Epidermal melanocyte (primary cell): ENCODE results near the gene COG5.
"Not testable (repeated sequence)": the region's sequence is repeated elsewhere in the genome, so short reads cannot be mapped to it uniquely, and the experiment has no call there.

ENCODE experiments used
- DNase-seq: peaks from one replicate; pipeline ENCODE4 v3.0.0; 2011; ENCODE audit warnings: low spot score; ENCODE audit not compliant: insufficient read length

The COG5 gene

DNA sequence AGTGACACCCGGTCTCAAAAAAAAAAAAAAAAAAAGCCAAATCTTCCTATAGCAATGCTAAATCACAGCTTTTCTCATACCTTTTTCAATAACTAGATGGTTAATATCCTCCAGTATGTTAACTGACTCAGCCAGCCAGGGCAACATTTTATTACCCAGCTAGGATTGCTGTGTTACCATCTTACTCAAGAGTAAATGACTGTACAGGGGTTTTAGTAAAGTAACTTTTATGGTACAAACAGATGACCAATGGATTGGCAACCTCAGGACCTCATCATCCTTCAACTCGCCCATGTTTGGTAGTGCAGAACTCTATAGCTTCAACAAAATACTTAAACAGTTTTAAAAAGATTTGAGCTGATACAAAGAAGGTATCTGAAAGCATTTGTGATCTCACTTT, 335.4 kb downstream of the COG5 start:
- DNase-seq: no peak

DNA sequence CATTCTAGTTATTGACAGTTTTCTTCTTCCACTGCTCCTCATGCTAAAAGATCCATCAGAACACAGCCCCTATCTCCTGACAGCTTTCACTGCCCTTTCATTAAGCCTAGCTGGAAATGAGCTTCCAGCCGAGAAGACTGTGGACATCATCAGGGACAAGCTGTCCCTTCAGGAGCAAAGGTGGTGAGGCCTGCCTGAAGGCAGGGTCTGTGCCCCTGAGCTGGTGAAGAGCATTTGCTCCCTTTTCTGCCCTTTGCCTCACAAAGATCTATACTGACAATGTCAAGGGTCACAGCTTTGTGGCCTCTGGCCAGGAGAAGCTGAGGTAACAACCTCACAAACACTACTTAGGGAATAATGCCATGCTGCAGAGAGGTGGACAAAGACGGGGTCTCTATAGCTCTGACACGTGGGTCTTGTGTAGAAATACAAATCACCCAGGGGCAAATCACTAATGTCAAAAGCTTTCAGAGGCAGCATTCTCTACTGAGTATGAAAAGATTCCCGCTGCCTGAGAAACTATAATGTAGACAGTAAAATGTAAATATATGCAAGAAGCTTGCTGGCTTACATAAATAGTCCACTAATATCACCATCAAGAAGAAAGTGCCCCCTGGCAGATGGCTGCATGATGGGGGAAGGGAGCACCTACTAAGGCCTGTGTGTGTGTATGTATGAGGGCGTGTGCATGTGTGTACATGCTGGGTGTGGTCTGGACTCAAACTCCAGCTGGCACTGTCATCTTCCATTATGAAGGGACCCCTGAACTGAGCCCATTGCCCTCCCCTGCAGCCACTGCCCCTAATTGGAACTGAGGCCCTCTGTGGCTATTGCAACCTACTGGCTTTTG, 339.1 kb downstream of the COG5 start:
- no peak for DNase-seq

DNA sequence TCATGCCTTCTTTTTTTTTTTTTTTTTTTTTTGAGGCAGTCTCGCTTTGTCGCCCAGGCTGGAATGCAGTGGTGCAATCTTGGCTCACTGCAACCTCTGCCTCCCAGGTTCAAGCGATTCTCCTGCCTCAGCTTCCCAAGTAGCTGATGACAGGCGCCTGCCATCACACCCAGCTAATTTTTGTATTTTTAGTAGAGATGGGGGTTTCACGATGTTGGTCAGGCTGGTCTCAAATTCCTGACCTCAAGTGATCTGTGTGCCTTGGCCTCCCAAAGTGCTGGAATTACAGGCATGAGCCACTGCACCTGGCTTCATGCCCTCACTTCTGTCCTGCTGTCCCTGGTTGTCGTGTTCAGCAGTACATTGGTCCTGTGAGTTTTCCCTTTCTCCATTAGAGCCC, 342.9 kb downstream of the COG5 start:
- DNase-seq: not testable (repeated sequence)

DNA sequence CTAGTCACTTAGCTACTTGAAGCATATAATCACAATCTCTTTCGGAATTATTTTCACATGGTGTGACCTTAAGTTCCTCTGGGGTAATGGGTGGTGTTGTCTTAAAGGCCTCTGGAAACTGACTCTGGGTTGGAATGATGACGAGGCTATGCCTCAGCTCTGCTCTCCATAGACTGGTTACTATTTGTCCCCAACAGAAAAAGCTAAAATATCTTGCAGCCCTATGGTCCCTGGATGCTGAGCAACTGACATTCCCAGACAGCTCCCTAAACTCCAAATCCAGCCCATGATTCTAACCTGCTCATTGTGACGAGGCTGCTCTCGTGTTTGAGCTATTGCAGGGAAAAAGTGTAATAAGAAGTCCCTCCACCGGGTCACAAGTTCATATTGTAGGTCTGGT, 343.4 kb downstream of the COG5 start:
- no peak for DNase-seq

DNA sequence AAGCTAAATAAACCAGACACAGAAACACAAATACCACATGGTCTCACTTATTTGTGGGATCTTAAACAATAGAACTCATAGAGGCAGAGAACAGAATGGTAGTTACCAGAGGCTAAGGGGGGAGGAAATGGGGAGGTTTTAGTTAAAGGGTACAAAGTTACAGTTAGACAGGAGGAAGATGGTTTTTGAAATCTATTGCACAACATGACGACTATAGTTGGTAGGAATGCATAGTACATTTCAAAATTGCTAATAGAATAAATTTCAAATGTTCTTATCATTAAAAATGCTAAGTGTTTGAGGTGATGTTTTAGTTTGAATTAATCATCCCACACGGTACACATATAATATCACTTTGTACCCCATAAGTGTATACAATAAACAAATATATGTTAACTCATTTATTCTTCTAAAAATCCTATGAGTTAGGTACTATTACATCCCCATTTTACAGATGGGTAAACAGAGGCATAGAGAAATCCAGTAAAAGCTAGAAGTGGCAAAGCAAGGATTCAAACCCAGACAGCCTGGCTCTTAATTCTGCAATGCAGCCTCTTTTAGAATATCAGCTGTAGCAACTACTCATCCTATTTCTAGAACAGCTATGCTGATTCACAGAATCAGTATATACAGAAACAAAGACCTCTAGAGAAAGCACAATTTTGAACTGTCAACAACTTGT, 344.0 kb downstream of the COG5 start:
- DNase-seq: no peak

DNA sequence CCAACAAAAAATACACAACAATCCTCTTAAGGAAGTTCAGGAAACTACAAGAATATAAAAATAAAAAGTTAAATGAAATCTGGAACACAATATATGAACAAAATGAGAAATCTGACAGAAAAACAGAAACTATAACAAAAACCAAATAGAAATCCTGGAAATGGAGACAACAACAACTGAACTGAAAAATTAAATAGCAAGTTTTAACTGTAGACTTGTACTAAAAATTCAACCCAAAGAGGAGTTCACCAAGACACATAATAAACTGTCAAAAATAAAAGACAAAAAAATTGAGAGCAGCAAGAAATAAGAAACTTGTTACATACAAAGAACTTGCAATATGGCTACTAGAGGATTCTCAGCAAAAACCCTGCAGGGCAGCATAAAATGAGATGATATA, 349.8 kb downstream of the COG5 start:
- DNase-seq: no peak

DNA sequence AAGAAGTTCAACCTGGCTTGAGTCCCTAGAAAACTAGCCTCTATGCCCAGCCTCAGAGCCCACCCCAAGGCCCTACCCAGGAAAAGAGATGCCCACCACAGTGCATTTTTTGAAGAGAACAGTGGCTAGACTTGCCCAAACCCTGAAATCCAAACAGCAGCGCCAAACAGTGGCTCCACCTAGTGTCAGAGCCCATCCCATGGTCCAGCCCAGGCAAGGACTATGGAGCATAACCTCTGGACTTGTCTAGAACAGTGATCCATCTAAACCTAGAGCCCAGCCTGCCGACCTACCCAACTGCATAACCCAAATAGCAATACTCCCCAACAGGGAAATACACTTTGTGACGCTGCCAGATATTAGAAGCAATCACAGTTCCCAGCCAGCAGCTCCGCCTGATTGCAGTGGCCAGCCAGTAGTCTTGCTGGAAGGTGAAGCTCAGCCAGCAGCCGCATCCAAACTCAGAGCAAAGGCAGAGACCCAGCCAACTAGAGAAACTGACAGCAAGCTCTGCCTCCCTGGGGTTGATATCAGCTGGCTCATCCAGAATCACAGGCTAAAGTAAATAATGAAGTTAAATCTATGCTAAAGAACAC, 350.4 kb downstream of the COG5 start:
- DNase-seq: no peak

DNA sequence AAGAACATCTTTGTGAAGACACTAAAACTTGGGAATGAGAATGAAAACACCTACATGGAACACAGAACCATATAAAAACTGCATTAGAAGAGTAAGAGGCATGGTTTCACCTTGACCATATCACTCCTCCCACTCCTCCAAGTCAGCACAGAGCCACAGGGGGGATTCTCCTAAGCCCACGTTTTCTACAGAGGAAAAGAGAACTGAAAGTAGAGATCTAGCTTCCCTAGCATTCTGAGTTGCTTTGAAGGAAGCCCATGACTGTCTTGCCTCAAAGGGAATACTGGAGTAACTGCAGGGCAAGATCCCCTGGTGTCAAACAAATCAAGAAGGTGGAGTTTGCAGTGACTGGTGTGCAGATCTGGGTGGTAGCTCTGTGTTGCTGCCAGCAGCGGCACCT, 351.0 kb downstream of the COG5 start:
- DNase-seq: no peak

DNA sequence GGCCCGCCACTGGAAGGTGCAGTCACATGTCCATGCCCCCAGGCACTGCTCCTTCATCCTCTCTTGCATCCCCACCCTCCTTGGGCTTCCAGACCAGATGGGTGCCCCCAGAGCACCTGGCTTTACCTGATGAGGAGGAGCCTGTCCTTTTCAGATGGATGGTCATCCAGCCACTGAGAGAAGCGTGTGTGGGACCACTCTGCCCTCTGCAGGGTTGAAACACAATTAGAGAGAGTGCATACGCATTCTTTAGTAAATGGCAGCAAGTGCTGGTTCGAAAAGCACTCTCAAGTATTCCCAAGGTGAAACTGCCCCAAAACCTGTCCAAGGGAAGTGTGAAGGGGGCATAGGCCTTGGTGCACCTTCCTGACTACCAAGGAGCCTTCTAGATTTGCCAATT, 353.3 kb downstream of the COG5 start:
- no peak for DNase-seq

DNA sequence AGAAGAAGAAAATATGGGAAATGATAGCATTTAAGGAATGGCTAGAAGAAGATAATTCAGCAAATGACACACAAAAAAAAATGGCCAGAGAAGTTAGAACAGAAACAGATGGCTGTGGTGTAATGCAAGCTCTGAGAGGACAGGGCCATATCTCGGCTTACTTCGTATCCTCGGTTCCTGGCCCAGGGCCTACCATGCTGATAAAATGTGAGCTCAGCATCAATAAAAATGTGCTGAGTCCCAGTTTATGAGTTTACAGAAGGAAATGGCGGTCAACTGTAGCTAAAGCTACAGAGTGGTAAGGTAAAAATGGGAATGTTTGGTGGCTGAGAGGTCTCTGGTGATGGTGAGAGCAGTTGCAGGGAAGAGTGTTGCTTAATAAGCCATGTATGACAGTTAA, 354.2 kb downstream of the COG5 start:
- DNase-seq: no peak

DNA sequence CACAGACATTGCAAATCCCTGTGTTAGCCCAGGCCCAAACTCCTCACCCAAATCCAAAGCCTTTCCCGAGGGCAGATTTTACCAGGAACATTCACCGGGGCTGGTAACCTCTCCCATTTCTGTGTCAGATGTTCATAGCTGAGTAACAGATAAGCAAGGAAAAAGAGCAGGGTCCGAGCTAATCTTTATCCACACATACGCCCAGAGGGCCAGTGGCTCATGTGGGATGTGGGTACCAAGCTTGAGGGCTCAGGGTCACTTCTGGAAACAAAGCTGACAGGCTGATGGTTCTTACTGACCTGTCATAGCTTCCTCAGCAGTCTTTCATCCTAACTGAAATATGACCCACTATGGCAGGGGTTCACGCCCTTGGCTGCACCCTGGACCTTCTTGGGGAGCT, 355.2 kb downstream of the COG5 start:
- DNase-seq: no peak

DNA sequence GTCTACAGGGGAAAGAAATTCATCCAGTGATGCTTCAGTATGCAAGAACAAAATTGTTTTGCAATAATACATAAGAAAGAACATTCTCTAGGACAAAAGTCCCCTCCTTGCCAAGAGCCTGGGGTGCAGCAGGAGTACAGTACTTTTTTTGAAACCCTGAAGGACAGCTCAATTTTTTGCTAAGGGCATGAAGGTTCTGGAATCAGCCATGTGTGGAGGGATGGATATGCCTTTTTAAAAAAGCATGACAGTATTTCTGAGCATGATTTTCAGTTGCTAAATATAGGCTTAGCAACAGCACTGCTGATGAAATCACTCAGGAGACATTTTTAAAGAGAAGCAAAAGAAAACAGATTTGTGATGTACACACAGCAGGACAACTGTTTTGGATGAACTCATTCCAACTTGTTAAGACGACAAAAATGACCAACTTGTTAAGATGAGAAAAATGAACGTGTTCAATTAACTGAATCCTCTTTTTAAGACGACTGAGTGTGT, 355.6 kb downstream of the COG5 start:
- DNase-seq: peak; percentile 22

DNA sequence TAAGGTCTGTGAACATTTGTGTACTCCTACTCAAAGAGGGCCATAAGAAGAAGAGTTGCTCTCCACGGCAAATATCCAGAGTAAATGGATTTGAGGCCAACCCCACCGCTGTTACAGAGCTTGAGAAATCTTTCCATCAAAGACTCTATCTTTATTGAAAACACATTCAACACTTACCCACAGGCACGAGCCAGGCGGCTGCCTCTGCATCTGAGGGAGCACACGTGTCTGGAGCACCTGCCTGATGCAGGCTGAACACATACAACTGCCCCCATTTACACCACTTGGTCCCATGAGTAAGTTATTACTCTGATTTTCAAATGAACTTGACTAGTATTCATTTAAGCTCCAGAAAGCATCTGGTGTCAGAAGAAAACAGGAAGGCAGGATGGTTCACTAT, 356.3 kb downstream of the COG5 start:
- DNase-seq: no peak

DNA sequence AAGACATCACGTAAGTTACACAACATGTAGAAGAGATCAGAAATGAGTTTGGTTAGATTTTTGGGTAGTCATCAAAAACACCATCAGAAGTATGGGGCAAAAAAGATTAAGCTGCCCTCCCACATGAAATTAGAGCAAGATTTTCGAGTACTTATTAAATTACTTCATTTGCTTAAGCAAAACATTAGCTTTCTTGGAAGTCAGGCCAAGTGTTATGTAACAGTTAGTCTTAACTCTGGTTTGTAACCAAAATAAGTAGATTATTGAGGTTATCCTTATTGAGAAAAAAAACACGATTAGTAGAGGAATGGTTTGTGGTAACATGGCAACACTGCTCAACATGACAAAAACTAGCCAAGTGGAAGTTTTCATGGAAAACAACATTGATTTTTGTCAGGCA, 357.0 kb downstream of the COG5 start:
- no peak for DNase-seq

DNA sequence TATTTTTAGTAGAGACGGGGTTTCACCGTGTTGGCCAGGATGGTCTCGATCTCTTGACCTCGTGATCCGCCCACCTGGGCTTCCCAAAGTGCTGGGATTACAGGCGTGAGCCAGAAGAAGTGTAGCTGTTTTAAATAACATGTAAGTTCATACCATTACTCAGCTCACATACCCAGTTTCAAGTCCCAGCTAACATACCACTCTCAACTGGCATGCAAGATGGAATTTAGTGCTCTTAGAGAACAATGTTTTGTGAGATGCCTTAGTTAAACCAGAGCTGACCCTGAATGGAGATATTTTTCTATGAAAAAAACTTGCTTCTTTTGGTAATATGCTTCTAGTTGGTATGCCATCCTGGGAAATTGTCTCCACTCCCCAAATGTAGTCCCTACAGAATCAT, 357.6 kb downstream of the COG5 start:
- DNase-seq: no peak

DNA sequence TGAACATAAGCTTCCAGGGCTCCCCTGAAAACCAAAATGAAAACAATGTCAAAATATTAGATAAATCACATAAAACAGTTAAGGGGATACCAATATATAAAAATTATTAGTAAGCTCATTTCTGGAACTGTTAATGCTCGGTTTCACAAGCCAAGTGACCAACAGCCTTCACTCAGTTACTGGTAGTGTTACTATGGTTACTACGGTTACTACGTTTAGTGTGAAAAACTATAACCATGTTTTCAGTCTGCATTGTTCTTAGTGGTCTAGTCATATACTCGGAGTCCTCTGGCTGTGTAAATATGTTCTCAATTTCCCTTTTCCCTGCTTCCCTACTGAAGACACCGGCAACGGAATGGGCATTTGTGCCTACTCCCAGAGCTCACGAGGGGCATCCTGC, 360.1 kb downstream of the COG5 start:
- DNase-seq: no peak

DNA sequence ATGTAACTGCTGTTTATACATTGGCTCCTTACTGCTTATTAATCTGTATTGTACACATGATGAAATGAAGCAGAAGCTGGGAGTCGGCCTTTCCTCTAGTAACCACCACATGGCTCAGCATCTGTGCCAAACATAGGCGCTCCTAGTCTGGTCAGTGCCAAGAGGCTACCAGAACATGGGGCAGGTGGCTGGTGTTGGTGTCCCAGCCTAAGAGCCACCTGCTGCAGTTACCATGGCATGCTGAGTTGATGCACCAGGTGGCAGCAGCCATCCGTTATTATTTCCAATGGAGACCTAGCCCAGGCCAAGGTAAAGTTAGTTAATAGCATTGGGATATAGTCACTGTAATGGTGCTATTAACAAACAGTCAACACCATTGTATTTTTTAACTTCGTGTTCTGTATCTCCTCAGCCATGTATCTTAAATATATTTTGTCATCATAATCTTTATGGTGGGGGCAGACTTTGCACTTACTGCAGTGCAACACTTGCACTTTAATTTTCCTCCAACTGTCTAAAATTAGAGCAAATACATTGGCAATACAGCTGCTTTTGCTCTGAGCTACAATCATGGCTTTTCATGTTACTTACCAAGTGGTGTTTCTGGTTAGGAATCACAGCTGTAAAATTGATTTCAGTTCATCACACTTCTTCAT, 361.8 kb downstream of the COG5 start:
- no peak for DNase-seq

DNA sequence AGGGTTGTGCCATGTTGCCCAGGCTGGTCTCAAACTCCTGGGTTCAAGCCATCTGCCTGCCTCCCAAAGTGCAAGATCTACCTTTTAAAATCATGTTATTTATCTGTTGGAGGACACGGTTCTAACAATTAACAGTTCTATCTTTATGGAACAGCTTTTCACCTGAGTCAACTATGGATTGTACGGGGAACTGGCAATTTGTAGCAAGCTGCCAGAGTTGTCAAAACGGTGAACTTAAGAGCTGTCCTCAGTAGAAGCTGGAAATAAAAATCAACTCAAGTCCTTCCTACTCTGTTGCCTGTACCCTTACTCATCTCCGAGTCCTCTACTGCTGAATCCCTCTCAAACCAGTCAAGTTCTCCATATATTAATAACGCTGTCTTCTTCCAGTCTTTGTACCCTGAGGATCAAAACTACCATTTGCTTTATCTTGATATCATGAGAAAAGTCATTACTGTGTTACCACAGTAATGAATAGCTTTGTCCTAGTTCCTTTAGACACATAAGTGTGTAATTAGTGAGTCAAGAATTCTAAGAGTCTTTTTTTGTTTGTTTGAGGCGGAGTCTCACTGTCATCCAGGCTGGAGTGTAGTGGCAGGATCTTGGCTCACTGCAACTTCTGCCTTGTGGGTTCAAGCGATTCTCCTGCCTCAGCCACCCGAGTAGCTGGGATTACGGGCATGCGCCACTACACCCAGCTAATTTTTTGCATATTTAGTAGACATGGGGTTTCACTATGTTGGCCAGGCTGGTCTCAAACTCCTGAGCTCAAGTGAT, 366.7 kb downstream of the COG5 start:
- no peak for DNase-seq

DNA sequence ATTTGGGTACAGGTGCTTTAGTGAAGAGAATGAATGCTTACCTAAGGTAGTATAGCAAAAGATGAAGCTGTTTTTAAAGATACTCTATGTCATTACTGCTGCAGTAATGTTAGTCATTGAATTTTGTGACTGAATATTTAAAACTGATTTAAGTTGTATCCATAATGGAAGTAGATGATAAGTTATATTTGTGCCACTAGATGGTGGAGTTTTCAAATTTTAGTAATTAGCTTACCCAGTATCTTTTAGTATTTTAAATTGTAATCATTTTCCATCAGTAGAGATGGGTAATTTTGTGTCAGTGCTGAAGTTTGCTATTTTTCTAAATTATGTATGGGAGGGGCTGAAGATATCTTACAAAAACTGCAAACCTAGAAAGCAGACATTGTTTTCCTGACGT, 369.7 kb downstream of the COG5 start:
- no peak for DNase-seq

DNA sequence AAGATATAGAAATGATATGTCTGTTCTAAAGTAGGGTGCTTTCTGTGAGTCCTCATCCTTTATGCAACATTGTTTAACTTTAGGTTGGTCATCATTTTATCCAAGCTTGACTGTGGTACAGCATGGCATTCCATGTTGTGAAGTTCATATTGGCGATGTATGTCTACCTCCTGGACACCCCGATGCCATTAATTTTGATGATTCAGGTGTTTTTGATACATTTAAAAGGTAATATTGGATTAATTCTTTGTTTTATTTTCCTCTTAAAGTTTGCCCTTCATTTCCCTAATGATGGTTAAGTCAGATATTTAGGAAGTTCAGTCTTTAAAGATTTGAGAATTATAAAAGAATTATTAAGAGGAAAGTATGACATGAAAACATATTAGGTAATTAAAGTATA, 373.6 kb downstream of the COG5 start:
- no peak for DNase-seq

DNA sequence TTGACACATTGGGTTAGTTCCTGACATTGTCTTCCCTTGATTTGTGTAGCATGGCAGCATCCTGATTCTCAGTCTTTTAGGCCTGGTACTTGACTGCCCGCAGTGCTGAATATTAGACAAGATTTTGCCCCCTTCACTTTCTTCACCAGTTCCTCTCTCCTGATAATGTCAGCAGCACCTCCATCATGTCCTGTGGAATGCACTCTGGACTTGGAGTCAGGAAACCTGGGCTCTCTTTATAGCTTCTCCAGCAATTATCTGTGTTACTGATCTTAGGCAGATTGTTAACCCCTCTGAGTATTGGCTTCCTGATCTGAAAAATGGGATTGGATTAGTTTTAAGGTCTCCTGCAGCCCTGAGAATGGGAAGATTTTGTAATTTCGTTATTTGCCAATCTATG, 375.9 kb downstream of the COG5 start:
- DNase-seq: no peak
